PC-3 (cell line): ENCODE data around the gene TGM4. TPM values are rescaled to one million over a fixed set of nuclear protein-coding genes. Genes with fewer than 3 reads are reported as not detected.

Experiments used
- ATAC-seq: fragments of 200-7000 bp; cut with Tn5 transposase; 2 replicates; pipeline ENCODE4 v1.9.1; 2020; ENCODE audit warnings: mild to moderate bottlenecking, moderate library complexity
- BruUV-seq: library from RNA; stranded (reverse); fragments of 400-500 nt; replicated peaks from 2 replicates; lab custom pipeline; 2021; lab: Mats Ljungman, UMichigan
- CTCF ChIA-PET: fragments of 300-600 bp; sonication (Branson Sonifier 250); formaldehyde crosslinking; loops from one replicate; lab custom pipeline; 2022; ENCODE audit warnings: antibody characterized with exemption; lab: Charles Lee
- POLR2A ChIA-PET: fragments of 300-600 bp; sonication (Branson Sonifier 250); formaldehyde crosslinking; loops from one replicate; lab custom pipeline; 2022; ENCODE audit warnings: antibody characterized with exemption; ENCODE audit not compliant: unreplicated experiment; lab: Charles Lee
- DNase-seq: peaks from one replicate; pipeline ENCODE4 v3.0.0-alpha.2; 2015
- H2AFZ ChIP-seq: fragments of 300-600 bp; sonication (generic); 2 replicates; pipeline ENCODE4 v1.6.0; 2016; ENCODE audit warnings: antibody characterized with exemption, low read length
- H3F3A ChIP-seq: fragments of 300-600 bp; sonication (generic); one replicate; pipeline ENCODE4 v1.6.0; 2017; ENCODE audit warnings: antibody characterized with exemption, low read length, control low read depth, mild to moderate bottlenecking; ENCODE audit not compliant: unreplicated experiment
- H3K27ac ChIP-seq: fragments of 300-600 bp; sonication (generic); 2 replicates; pipeline ENCODE4 v1.5.1; 2016; ENCODE audit warnings: mild to moderate bottlenecking, low read length
- H3K27me3 ChIP-seq: fragments of 300-600 bp; sonication (generic); 2 replicates; pipeline ENCODE4 v1.6.1; 2016; ENCODE audit warnings: low read length, mixed read lengths
- H3K36me3 ChIP-seq: fragments of 300-600 bp; sonication (generic); 2 replicates; pipeline ENCODE4 v1.6.1; 2016; ENCODE audit warnings: low read depth, mixed run types, low read length, mixed read lengths
- H3K4me1 ChIP-seq: fragments of 300-600 bp; sonication (generic); 2 replicates; pipeline ENCODE4 v1.5.1; 2016; ENCODE audit warnings: low read length; ENCODE audit not compliant: insufficient read depth
- H3K4me2 ChIP-seq: fragments of 300-600 bp; sonication (generic); 2 replicates; pipeline ENCODE4 v1.6.0; 2016; ENCODE audit warnings: low read length
- H3K4me3 ChIP-seq: fragments of 300-600 bp; sonication (generic); 2 replicates; pipeline ENCODE4 v1.5.1; 2016; ENCODE audit warnings: mild to moderate bottlenecking, low read length, mixed read lengths
- H3K79me2 ChIP-seq: fragments of 300-600 bp; sonication (generic); 2 replicates; pipeline ENCODE4 v1.6.1; 2017; ENCODE audit warnings: low read length, mixed read lengths
- H3K9ac ChIP-seq: fragments of 300-600 bp; sonication (generic); 2 replicates; pipeline ENCODE4 v1.6.0; 2016; ENCODE audit warnings: mild to moderate bottlenecking, low read length
- H3K9me2 ChIP-seq: fragments of 300-600 bp; sonication (generic); replicated peaks from 2 replicates; pipeline ENCODE4 v1.6.1; 2016; ENCODE audit warnings: mixed run types, low read length, mixed read lengths
- H3K9me3 ChIP-seq: fragments of 300-600 bp; sonication (generic); 2 replicates; pipeline ENCODE4 v1.6.1; 2016; ENCODE audit warnings: low read length, mixed read lengths
- H4K20me1 ChIP-seq: fragments of 300-600 bp; sonication (generic); 2 replicates; pipeline ENCODE4 v1.6.1; 2016; ENCODE audit warnings: low read length, mixed read lengths
- CTCF ChIP-seq: fragments of 300-600 bp; sonication (generic); conservative IDR thresholded peaks from 2 replicates; pipeline ENCODE4 v1.5.1; 2017; ENCODE audit warnings: antibody characterized with exemption, low read depth, mild to moderate bottlenecking, low read length
- EZH2 ChIP-seq: fragments of 300-600 bp; sonication (generic); IDR thresholded peaks from one replicate; pipeline ENCODE4 v1.6.1; 2017; ENCODE audit warnings: antibody characterized with exemption, mild to moderate bottlenecking, low read length; ENCODE audit not compliant: unreplicated experiment
- EZH2phosphoT487 ChIP-seq: fragments of 300-600 bp; sonication (generic); IDR thresholded peaks from 2 replicates; pipeline ENCODE4 v1.6.1; 2018; ENCODE audit warnings: mild to moderate bottlenecking, antibody characterized with exemption, low read length, borderline replicate concordance
- intact Hi-C: fragments of 100-400 bp; cut with micrococcal nuclease; formaldehyde crosslinking; loops from 2 replicates; pipeline ENCODE4 v1.9.0; 2023
- total RNA-seq: library from RNA; depleted of rRNA; stranded (reverse); fragments of >200 nt; gene quantifications from 2 replicates; pipeline ENCODE4 v1.2.3, GENCODE V29; 2014

Gene TGM4
- total RNA-seq, 1 experiment from 2014 or later, result 1.2 TPM

GRCh38 chr3:44954962-44955361 lies 80.6 kb downstream of the TGM4 start:
- Histone ChIP-seq H3K9ac (peak overlapping the region; percentile 7), H4K20me1 (peaks cover 11% of the 10 kb centered on the region; the same call in 1 of the 2 replicates), H3K4me2 (peak overlapping the region; percentile 52), H3F3A (peaks cover 4% of the 10 kb centered on the region), H3K4me3 (no peak overlapping the region), H3K27me3 (no peaks in the 10 kb centered on the region), H2AFZ (no peak overlapping the region), H3K9me3 (no peaks in the 10 kb centered on the region), H3K9me2 (no peaks in the 10 kb centered on the region), H3K36me3 (peaks cover 23% of the 10 kb centered on the region; the same call in 1 of the 2 replicates), H3K27ac (peak overlapping the region; percentile 72), H3K4me1 (peaks cover 45% of the 10 kb centered on the region), H3K79me2 (peaks cover 83% of the 10 kb centered on the region)
- POLR2A ChIA-PET, result interaction anchor here (0.6 to 1.0 kb wide), 3 partner anchors 9 to 308 kb away, joined by 3 to 7 read pairs (median 3); partner anchors contain the start of genes EXOSC7 and ZDHHC3
- peak; percentile 94 for DNase-seq
- intact Hi-C loops, result loop anchor here (1.0 to 2.0 kb wide), 3 partner anchors 11 to 40 kb away; no protein-coding TSS in a partner anchor
- no TSS peak for BruUV-seq
- CTCF ChIA-PET, result interaction anchor here (0.7 kb wide), 1 partner anchor 88 kb away, joined by 3 read pairs; no protein-coding TSS in a partner anchor
- ATAC-seq, result peak; percentile 99
- TF ChIP-seq CTCF (no peak), EZH2phosphoT487 (no peak), EZH2 (no peak)

DNA sequence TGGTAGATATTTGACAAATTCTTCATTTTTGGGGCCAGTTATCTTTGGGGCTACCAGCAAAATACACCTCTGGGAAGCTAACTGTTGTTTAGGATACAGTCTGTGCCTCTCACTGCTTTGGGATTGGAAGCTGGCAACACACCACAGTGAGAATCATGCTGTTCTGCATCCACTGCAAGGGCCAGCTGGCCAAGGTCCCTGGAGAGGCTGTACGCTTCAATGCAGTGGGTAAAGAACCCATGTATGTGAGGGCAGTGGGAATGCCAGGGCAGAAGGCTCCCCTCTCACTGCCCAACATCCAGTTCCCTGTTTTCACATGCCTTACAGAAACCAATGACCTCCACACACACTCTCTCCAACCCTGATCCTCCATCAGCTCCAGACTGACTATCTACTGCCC lies 81.5 kb downstream of the TGM4 start:
- Histone ChIP-seq H4K20me1 (peaks cover 11% of the 10 kb centered on the region; the same call in 1 of the 2 replicates), H3K79me2 (peaks cover 86% of the 10 kb centered on the region)

More for the DNA sequence above, 81.5 kb downstream of the TGM4 start:
- POLR2A ChIA-PET, result no interaction called here
- Histone ChIP-seq H2AFZ (no peak overlapping the region), H3K9ac (no peak overlapping the region), H3K4me2 (peak overlapping the region; percentile 51), H3K36me3 (peaks cover 23% of the 10 kb centered on the region; the same call in 1 of the 2 replicates), H3K9me3 (no peaks in the 10 kb centered on the region), H3K4me1 (peaks cover 45% of the 10 kb centered on the region), H3F3A (peaks cover 4% of the 10 kb centered on the region), H3K27me3 (no peaks in the 10 kb centered on the region), H3K4me3 (no peak overlapping the region), H3K9me2 (no peaks in the 10 kb centered on the region), H3K27ac (peak overlapping the region; percentile 41)
- intact Hi-C loops, result loop anchor here (1.0 to 2.0 kb wide), 3 partner anchors 10 to 41 kb away; no protein-coding TSS in a partner anchor
- no peak for TF ChIP-seq EZH2
- TF ChIP-seq EZH2phosphoT487, result no peak
- no peak for TF ChIP-seq CTCF
- DNase-seq (no peak), ATAC-seq (no peak)
- no TSS peak for BruUV-seq
- CTCF ChIA-PET, result interaction anchor here (0.9 kb wide), 1 partner anchor 41 kb away, joined by 5 read pairs; no protein-coding TSS in a partner anchor
